H9 (cell line): ENCODE measurements around the gene TRIM67. TPM values are rescaled to one million over a fixed set of nuclear protein-coding genes. Genes with fewer than 3 reads are reported as not detected.

Experiments
- DNase-seq: peaks from one replicate; pipeline ENCODE4 v3.0.0-alpha.2; 2017
- H2AFZ ChIP-seq: one replicate; pipeline ENCODE4 v1.6.1; 2013; ENCODE audit warnings: mild to moderate bottlenecking, low read length, control low read depth, moderate library complexity
- H2AK5ac ChIP-seq: 2 replicates; pipeline ENCODE4 v1.6.1; 2013; ENCODE audit warnings: low read length, control low read depth, mixed read lengths; ENCODE audit not compliant: insufficient read length
- H2BK120ac ChIP-seq: one replicate; pipeline ENCODE4 v1.6.1; 2013; ENCODE audit warnings: low read depth, mild to moderate bottlenecking, low read length, control low read depth, inconsistent platforms; ENCODE audit not compliant: poor library complexity, severe bottlenecking
- H2BK12ac ChIP-seq: 2 replicates; pipeline ENCODE4 v1.6.1; 2013; ENCODE audit warnings: low read length, control low read depth, mixed read lengths, low read depth; ENCODE audit not compliant: insufficient read length
- H2BK15ac ChIP-seq: 2 replicates; pipeline ENCODE4 v1.6.1; 2013; ENCODE audit warnings: low read depth, low read length, control low read depth
- H2BK20ac ChIP-seq: one replicate; pipeline ENCODE4 v1.6.1; 2013; ENCODE audit warnings: low read depth, mild to moderate bottlenecking, low read length, control low read depth, inconsistent platforms; ENCODE audit not compliant: poor library complexity, severe bottlenecking
- H2BK5ac ChIP-seq: 2 replicates; pipeline ENCODE4 v1.6.1; 2013; ENCODE audit warnings: low read length, control low read depth, mixed read lengths; ENCODE audit not compliant: insufficient read length
- H3K14ac ChIP-seq: 2 replicates; pipeline ENCODE4 v1.6.1; 2013; ENCODE audit warnings: low read length, control low read depth; ENCODE audit not compliant: insufficient read depth
- H3K18ac ChIP-seq: 2 replicates; pipeline ENCODE4 v1.6.1; 2013; ENCODE audit warnings: low read depth, mild to moderate bottlenecking, mixed read lengths, low read length, control low read depth; ENCODE audit not compliant: insufficient read length
- H3K23ac ChIP-seq: 2 replicates; pipeline ENCODE4 v1.6.1; 2013; ENCODE audit warnings: low read length, control low read depth, mixed read lengths, low read depth; ENCODE audit not compliant: insufficient read length
- H3K23me2 ChIP-seq: 2 replicates; pipeline ENCODE4 v1.6.1; 2013; ENCODE audit warnings: low read depth, mild to moderate bottlenecking, mixed read lengths, low read length, control low read depth; ENCODE audit not compliant: insufficient read length, poor library complexity, severe bottlenecking
- H3K27ac ChIP-seq: 2 replicates; pipeline ENCODE4 v1.5.1; 2013; ENCODE audit warnings: low read length, control low read depth, mixed read lengths, low read depth; ENCODE audit not compliant: insufficient read length
- H3K27me3 ChIP-seq: 2 replicates; pipeline ENCODE4 v1.6.1; 2013; ENCODE audit warnings: low read length, control low read depth, inconsistent platforms; ENCODE audit not compliant: insufficient read depth
- H3K4ac ChIP-seq: 2 replicates; pipeline ENCODE4 v1.6.1; 2013; ENCODE audit warnings: low read depth, mild to moderate bottlenecking, control low read depth, inconsistent platforms, low read length, moderate library complexity
- H3K4me1 ChIP-seq: 2 replicates; pipeline ENCODE4 v1.6.1; 2013; ENCODE audit warnings: low read length, control low read depth, inconsistent platforms; ENCODE audit not compliant: insufficient read depth
- H3K4me2 ChIP-seq: 2 replicates; pipeline ENCODE4 v1.6.1; 2013; ENCODE audit warnings: low read length, control low read depth, mixed read lengths; ENCODE audit not compliant: insufficient read length, insufficient read depth
- H3K56ac ChIP-seq: 2 replicates; pipeline ENCODE4 v1.6.1; 2013; ENCODE audit warnings: low read depth, mild to moderate bottlenecking, mixed read lengths, low read length, control low read depth; ENCODE audit not compliant: insufficient read length
- H3K79me1 ChIP-seq: 2 replicates; pipeline ENCODE4 v1.6.1; 2013; ENCODE audit warnings: low read depth, mild to moderate bottlenecking, moderate library complexity, low read length, control low read depth, inconsistent platforms; ENCODE audit not compliant: insufficient read depth, poor library complexity, severe bottlenecking
- H3K79me2 ChIP-seq: 2 replicates; pipeline ENCODE4 v1.6.1; 2013; ENCODE audit warnings: low read length, control low read depth, inconsistent platforms; ENCODE audit not compliant: insufficient read depth
- H3K9ac ChIP-seq: 2 replicates; pipeline ENCODE4 v1.6.1; 2013; ENCODE audit warnings: low read length, control low read depth, mixed read lengths; ENCODE audit not compliant: insufficient read length; ENCODE audit errors: extremely low read depth
- H3K9me3 ChIP-seq: one replicate; pipeline ENCODE4 v1.6.1; 2013; ENCODE audit warnings: low read depth, low read length, inconsistent platforms; ENCODE audit not compliant: control insufficient read depth
- H3T11ph ChIP-seq: one replicate; pipeline ENCODE4 v1.6.1; 2013; ENCODE audit warnings: mild to moderate bottlenecking, low read length, control low read depth, inconsistent platforms
- H4K20me1 ChIP-seq: one replicate; pipeline ENCODE4 v1.6.1; 2013; ENCODE audit not compliant: control insufficient read depth, insufficient read length, insufficient read depth
- H4K5ac ChIP-seq: 2 replicates; pipeline ENCODE4 v1.6.1; 2013; ENCODE audit warnings: low read depth, mild to moderate bottlenecking, mixed read lengths, low read length, control low read depth; ENCODE audit not compliant: insufficient read length
- H4K8ac ChIP-seq: replicated peaks from 2 replicates; pipeline ENCODE4 v1.6.1; 2013; ENCODE audit warnings: low read length, control low read depth, mixed read lengths, low read depth; ENCODE audit not compliant: insufficient read length
- H4K91ac ChIP-seq: 2 replicates; pipeline ENCODE4 v1.6.1; 2013; ENCODE audit warnings: low read depth, mild to moderate bottlenecking, moderate library complexity, mixed read lengths, low read length, control low read depth; ENCODE audit not compliant: insufficient read length
- H3K27ac Mint-ChIP-seq, 3 experiments: 2 replicates in 2 of 3; 3 replicates in 1 of 3; pipeline ENCODE4 v1.8.0; 2020 to 2021; ENCODE audit warnings: mixed read lengths in 3 of 3, mild to moderate bottlenecking in 1 of 3, moderate library complexity in 1 of 3
- H3K27me3 Mint-ChIP-seq: 2 replicates; pipeline ENCODE4 v1.8.0; 2021; ENCODE audit warnings: low read depth, mild to moderate bottlenecking, moderate library complexity, mixed read lengths
- H3K36me3 Mint-ChIP-seq, 3 experiments: 2 replicates in 2 of 3; 3 replicates in 1 of 3; pipeline ENCODE4 v1.8.0; 2020 to 2021; ENCODE audit warnings: low read depth in 3 of 3, mixed read lengths in 3 of 3; ENCODE audit not compliant: insufficient read depth in 1 of 3
- H3K4me1 Mint-ChIP-seq, 2 experiments: 2 replicates each; pipeline ENCODE4 v1.8.0; 2020; ENCODE audit warnings: mixed read lengths in 2 of 2
- H3K4me3 Mint-ChIP-seq, 2 experiments: 2 replicates in 1 of 2; 3 replicates in 1 of 2; pipeline ENCODE4 v1.8.0; 2020 to 2021; ENCODE audit warnings: mild to moderate bottlenecking in 2 of 2, mixed read lengths in 2 of 2, moderate library complexity in 1 of 2
- H3K9me3 Mint-ChIP-seq, 2 experiments: 2 replicates in 1 of 2; 3 replicates in 1 of 2; pipeline ENCODE4 v1.8.0; 2020; ENCODE audit warnings: mild to moderate bottlenecking in 2 of 2, mixed read lengths in 2 of 2, moderate library complexity in 1 of 2
- CTCF ChIP-seq: fragments of 200-600 bp; sonication (generic); conservative IDR thresholded peaks from 3 replicates; pipeline ENCODE4 v1.8.0; 2021; ENCODE audit warnings: antibody characterized with exemption, mild to moderate bottlenecking
- WGBS: extraction: QIAGEN DNeasy Blood & Tissue Kit; methylation state at CpG from one replicate; pipeline ENCODE4 v1.1.7; 2013; ENCODE audit warnings: missing lambda C conversion rate, low lambda C conversion rate, mixed read lengths; ENCODE audit not compliant: insufficient read length; ENCODE audit errors: extremely low coverage; 5-methylcytosine and 5-hydroxymethylcytosine counted together
- total RNA-seq: library from RNA; stranded (reverse); gene quantifications from 2 replicates; pipeline ENCODE4 v1.2.1, GENCODE V29; 2021

The TRIM67 gene
- total RNA-seq, 1 experiment from 2014 or later: not detected

GRCh38 chr1:231219422-231220401, 57.9 kb downstream of the TRIM67 start:
- H3K18ac ChIP-seq: no peak overlapping the region
- no peaks in the 10 kb centered on the region for H3K79me1 ChIP-seq
- peaks cover 26% of the 10 kb centered on the region for H3K27me3 ChIP-seq
- no peak overlapping the region for H2AK5ac ChIP-seq
- Mint-ChIP-seq H3K4me1 (peaks cover 15 to 22% of the 10 kb centered on the region in 2 experiments), H3K9me3 (no peaks in the 10 kb centered on the region; a peak in 1 of 5 replicates), H3K27me3 (peaks cover 66% of the 10 kb centered on the region), H3K4me3 (no peak overlapping the region), H3K36me3 (peaks cover 0 to 11% (median 9%) of the 10 kb centered on the region in 3 experiments; a peak in 5 of 7 replicates), H3K27ac (no peak overlapping the region)
- no peak overlapping the region for H4K5ac ChIP-seq
- H3K4me2 ChIP-seq: no peak overlapping the region
- no peak overlapping the region for H3K9ac ChIP-seq
- H2BK5ac ChIP-seq: no peak overlapping the region
- no CpG with 5 or more reads among the region's 10 CpGs for WGBS
- no peak for DNase-seq
- no peak overlapping the region for H2BK12ac ChIP-seq
- H3K56ac ChIP-seq: no peak overlapping the region
- no peak overlapping the region for H3K27ac ChIP-seq
- H2BK15ac ChIP-seq: no peak overlapping the region
- H3K14ac ChIP-seq: no peak overlapping the region
- no peak overlapping the region for H4K8ac ChIP-seq
- H2BK120ac ChIP-seq: no peak overlapping the region
- no peak overlapping the region for H4K91ac ChIP-seq
- H2AFZ ChIP-seq: no peak overlapping the region
- no peaks in the 10 kb centered on the region for H4K20me1 ChIP-seq
- H3K9me3 ChIP-seq: no peaks in the 10 kb centered on the region
- H3K4me1 ChIP-seq: no peaks in the 10 kb centered on the region
- H3K4ac ChIP-seq: no peak overlapping the region
- H2BK20ac ChIP-seq: no peak overlapping the region
- no peaks in the 10 kb centered on the region for H3K23me2 ChIP-seq
- no peaks in the 10 kb centered on the region for H3K79me2 ChIP-seq
- H3K23ac ChIP-seq: no peak overlapping the region
- no peak for TF ChIP-seq CTCF
- no peak overlapping the region for H3T11ph ChIP-seq
